Uterus (tissue), 4 donors: ENCODE data around the gene RBM27. TPM values are rescaled to one million over a fixed set of nuclear protein-coding genes. Genes with fewer than 3 reads are reported as not detected.

Source experiments
- DNase-seq, 2 donors: peaks; one replicate each; pipeline ENCODE4 v3.0.0-alpha.2; 2019 to 2020
- H3K27ac ChIP-seq, 2 donors: fragments of 200-600 bp; sonication (generic); 1 replicate in 1 of 2; 2 replicates in 1 of 2; pipeline ENCODE4 v1.5.1; 2016 to 2018
- H3K27me3 ChIP-seq, 2 donors: fragments of 200-600 bp; sonication (generic); one replicate each; pipeline ENCODE4 v1.5.1; 2018 to 2019; ENCODE audit warnings: control low read depth in 1 of 2
- H3K36me3 ChIP-seq, 2 donors: fragments of 200-600 bp; sonication (generic); one replicate each; pipeline ENCODE4 v1.5.1; 2019; ENCODE audit warnings: control low read depth in 1 of 2
- H3K4me1 ChIP-seq, 2 donors: fragments of 200-600 bp; sonication (generic); one replicate each; pipeline ENCODE4 v1.5.1; 2018 to 2019; ENCODE audit warnings: control low read depth in 1 of 2
- H3K4me3 ChIP-seq, 2 donors: fragments of 200-600 bp; sonication (generic); 1 replicate in 1 of 2; 2 replicates in 1 of 2; pipeline ENCODE4 v1.5.1; 2018 to 2019; ENCODE audit warnings: mild to moderate bottlenecking in 1 of 2
- H3K9me3 ChIP-seq, 2 donors: fragments of 200-600 bp; sonication (generic); one replicate each; pipeline ENCODE4 v1.5.1; 2019; ENCODE audit warnings: control low read depth in 1 of 2
- CTCF ChIP-seq, 4 experiments: fragments of 200-600 bp in 2 of 4; fragments of 450-650 bp in 2 of 4; sonication (generic) in 2 of 4; IDR thresholded peaks; one replicate each; pipeline ENCODE4 v1.5.1; 2016 to 2019; ENCODE audit warnings: antibody characterized with exemption in 4 of 4, mild to moderate bottlenecking in 2 of 4, moderate library complexity in 1 of 4
- POLR2A ChIP-seq, 2 donors: fragments of 450-650 bp; IDR thresholded peaks; one replicate each; pipeline ENCODE4 v1.6.1; 2016; ENCODE audit warnings: antibody characterized with exemption in 2 of 2, mild to moderate bottlenecking in 1 of 2, moderate library complexity in 1 of 2
- intact Hi-C: fragments of 100-400 bp; cut with DNase I; formaldehyde crosslinking; loops from one replicate; pipeline ENCODE4 v1.15.1; 2023; ENCODE audit warnings: low total_unique reads
- total RNA-seq, 4 donors: library from RNA; depleted of rRNA in 3 of 4; stranded (reverse); fragments of >200 nt in 3 of 4; gene quantifications; one replicate each; pipeline versions ENCODE4 v1.1.0 to v1.2.4, GENCODE V29; 2014 to 2023
- donor health status: DM: yes; HTN: yes; CAD: no.

The RBM27 gene
- total RNA-seq, 4 donors from 2014 or later = 18.8 to 53.9 (median 29.6) TPM

- Histone ChIP-seq H3K4me1 (no peaks in the 10 kb centered on the region), H3K27ac (no peak overlapping the region), H3K36me3 (no peaks in the 10 kb centered on the region), H3K27me3 (no peaks in the 10 kb centered on the region), H3K4me3 (no peak overlapping the region), H3K9me3 (no peaks in the 10 kb centered on the region)
- no peak for DNase-seq
- TF ChIP-seq POLR2A (IDR thresholded peaks at IDR 0.05) = no peak
- no peak for TF ChIP-seq CTCF (IDR thresholded peaks at IDR 0.05)
- intact Hi-C loops = no loop called here
Observed at GRCh38 chr5:146219243-146219642, 15.8 kb downstream of the RBM27 start.

GRCh38 chr5:146221234-146221633 is 17.8 kb downstream of the RBM27 start:
- no peaks in the 10 kb centered on the region for H3K27me3 ChIP-seq
- no peaks in the 10 kb centered on the region for H3K4me1 ChIP-seq
- TF ChIP-seq POLR2A (IDR thresholded peaks at IDR 0.05) (no peak), CTCF (IDR thresholded peaks at IDR 0.05) (no peak)
- H3K27ac ChIP-seq = no peak overlapping the region
- H3K9me3 ChIP-seq = no peaks in the 10 kb centered on the region
- no peak overlapping the region for H3K4me3 ChIP-seq
- intact Hi-C loops = no loop called here
- DNase-seq = no peak
- H3K36me3 ChIP-seq = no peaks in the 10 kb centered on the region

DNA sequence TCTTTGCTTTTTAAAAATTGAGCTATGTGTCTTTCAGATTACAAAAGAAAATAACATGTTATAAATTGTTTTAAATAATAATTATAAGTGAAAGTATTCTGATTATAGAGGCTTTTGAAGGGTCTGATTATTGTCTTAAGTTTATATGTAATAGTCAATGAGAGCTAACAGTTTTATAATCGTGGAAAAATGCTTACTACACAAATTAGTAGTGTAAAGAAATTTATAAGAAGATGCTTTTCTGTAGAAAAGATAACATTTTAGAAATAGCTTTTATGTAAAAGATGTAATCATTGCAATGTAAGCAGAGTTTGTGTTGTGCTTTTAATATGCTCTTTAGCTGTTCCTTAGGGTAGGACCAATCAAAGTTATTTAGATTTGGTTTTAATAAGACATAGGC is 18.6 kb downstream of the RBM27 start:
- Histone ChIP-seq H3K4me1 (no peaks in the 10 kb centered on the region), H3K4me3 (no peak overlapping the region), H3K27ac (no peak overlapping the region), H3K36me3 (no peaks in the 10 kb centered on the region), H3K9me3 (no peaks in the 10 kb centered on the region), H3K27me3 (no peaks in the 10 kb centered on the region)
- TF ChIP-seq CTCF (IDR thresholded peaks at IDR 0.05) = no peak
- no peak for TF ChIP-seq POLR2A (IDR thresholded peaks at IDR 0.05)
- intact Hi-C loops = no loop called here
- no peak for DNase-seq

- H3K27ac ChIP-seq = no peak overlapping the region
- intact Hi-C loops = no loop called here
- no peaks in the 10 kb centered on the region for H3K9me3 ChIP-seq
- H3K4me1 ChIP-seq = no peaks in the 10 kb centered on the region
- no peak for TF ChIP-seq POLR2A (IDR thresholded peaks at IDR 0.05)
- no peak for TF ChIP-seq CTCF (IDR thresholded peaks at IDR 0.05)
- no peak overlapping the region for H3K4me3 ChIP-seq
- no peaks in the 10 kb centered on the region for H3K36me3 ChIP-seq
- DNase-seq = no peak
- no peaks in the 10 kb centered on the region for H3K27me3 ChIP-seq
Observed at GRCh38 chr5:146223179-146223578, 19.8 kb downstream of the RBM27 start.

- Histone ChIP-seq H3K4me1 (no peaks in the 10 kb centered on the region), H3K4me3 (no peak overlapping the region), H3K27ac (no peak overlapping the region), H3K27me3 (no peaks in the 10 kb centered on the region), H3K36me3 (no peaks in the 10 kb centered on the region), H3K9me3 (no peaks in the 10 kb centered on the region)
- DNase-seq = no peak
- TF ChIP-seq CTCF (IDR thresholded peaks at IDR 0.05) = no peak
- no peak for TF ChIP-seq POLR2A (IDR thresholded peaks at IDR 0.05)
- intact Hi-C loops = no loop called here
Observed at GRCh38 chr5:146229222-146229621, 25.8 kb downstream of the RBM27 start.
